Fibroblast of skin of right biceps (primary cell): Measurements from ENCODE around the gene ACADSB.

ENCODE experiments used
- DNase-seq: peaks from one replicate; pipeline ENCODE4 v3.0.0-alpha.2; 2013

Gene ACADSB

GRCh38 chr10:123008355-123009104 is at the start of gene ACADSB, which contains the start of gene IKZF5:
Gene ACADSB (plus strand): TSS chr10:123009006. CDS start chr10:123009030, 24 bp downstream.
Gene IKZF5 (minus strand): TSS chr10:123008795. CDS start chr10:122998625, 10,170 bp downstream.
- peak; percentile 98 for DNase-seq

DNA sequence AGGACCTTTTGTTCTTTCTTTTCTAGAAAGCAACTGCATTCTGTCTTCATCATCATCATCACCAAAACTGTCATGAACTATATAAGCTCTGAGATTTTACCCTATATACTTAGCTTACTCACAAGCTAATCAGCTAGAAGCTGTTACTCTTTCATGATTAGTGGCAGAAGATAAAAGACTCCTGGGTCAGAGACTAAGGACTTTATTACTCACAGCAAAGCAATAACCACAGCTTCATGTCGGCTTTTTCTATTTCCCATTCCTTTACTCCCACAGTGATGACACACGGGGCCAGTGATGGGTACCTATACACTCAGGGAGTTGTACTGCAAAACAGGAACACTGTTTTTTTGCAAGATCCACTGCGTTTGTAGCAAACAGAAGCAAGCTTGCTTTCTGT is 46.4 kb upstream of the ACADSB start:
- DNase-seq, result no peak

DNA sequence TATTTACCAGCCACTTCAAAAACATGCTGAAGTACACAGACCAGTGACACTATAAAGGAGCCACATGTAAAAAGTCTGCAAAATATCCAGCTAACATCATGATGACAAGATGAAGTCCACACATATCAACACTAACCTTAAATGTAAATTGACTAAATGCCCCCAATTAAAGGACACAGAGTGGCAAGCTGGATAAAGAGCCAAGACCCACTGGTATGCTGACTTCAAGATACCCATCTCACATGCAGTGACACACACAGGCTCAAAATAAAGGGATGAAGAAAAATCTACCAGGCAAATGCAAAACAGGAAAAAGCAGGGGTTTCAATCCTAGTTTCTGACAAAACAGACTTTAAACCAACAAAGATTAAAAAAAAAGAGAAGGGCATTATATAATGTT is 41.9 kb upstream of the ACADSB start:
- no peak for DNase-seq

- no peak for DNase-seq
These were observed 40.1 kb upstream of the ACADSB start for GRCh38 chr10:122968698-122969097.

- no peak for DNase-seq
These were observed 34.8 kb upstream of the ACADSB start for GRCh38 chr10:122974023-122974422.

DNA sequence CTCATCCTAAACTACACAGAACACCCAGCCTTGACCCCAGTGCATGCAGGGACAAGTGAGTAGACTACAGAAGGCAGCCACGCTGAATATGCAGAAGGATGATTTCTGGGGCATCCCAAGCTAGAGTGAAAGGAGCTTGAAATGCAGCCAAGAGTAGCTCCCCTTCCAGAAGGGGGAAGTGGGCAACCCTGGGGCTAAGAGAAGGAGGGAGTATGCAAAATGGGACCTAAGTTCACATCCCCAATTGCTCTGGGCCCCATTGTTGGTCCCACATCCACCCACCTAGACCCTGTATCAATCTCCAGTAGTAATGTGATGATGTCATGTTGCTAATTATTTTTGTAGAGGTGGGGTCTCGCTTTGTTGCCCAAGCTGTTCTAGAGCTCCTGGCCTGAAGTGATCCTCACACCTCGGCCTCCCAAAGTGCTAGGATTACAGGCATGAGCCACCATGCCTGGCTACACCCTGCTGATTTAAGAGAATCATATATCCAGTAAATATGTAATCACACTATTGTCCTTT is 34.2 kb upstream of the ACADSB start:
- no peak for DNase-seq

- DNase-seq, result peak; percentile 92
These were observed 28.4 kb upstream of the ACADSB start, which contains the start of gene PSTK for GRCh38 chr10:122980209-122981065. Gene PSTK (plus strand): TSS chr10:122980401. CDS start chr10:122980480, 79 bp downstream.

- peak; percentile 51 for DNase-seq
These were observed 27.7 kb upstream of the ACADSB start for GRCh38 chr10:122981066-122981464.

DNA sequence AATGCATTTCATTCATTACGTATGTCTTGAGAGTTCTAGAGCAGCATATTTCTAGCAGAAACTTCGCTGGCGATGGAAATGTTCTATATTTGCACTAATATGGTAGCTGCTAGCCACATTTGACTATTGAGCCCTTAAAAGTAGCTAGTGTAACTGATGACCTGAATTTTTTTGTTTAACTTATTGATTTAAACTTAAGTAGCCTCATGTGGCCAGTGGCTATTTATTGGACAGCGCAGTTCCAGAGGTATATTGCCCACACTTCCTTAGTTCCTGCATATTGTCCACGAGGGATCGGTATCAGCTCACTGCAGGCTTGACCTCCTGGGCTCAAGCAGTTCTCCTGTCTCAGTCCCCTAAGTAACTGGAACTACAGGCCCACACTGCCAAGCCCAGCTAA is 24.9 kb upstream of the ACADSB start:
- DNase-seq, result no peak

DNA sequence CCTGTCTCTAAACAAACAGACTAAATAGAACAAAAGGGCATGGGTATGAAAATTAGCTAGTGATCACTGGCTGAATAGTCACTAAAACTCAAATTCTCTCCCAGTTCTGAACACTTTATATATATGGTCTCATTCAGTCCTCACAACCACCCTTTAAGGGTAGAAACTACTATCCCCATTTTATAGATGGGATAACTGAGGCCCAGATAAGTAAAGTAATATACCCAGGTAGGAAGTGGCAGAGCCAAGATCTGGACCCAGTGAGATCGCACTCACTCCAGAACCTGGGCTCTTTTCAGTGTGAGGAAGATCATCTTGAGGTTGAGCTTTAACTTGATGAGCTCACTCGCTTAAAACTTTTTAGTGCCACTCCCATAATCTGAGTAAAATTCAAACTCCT is 24.1 kb upstream of the ACADSB start:
- no peak for DNase-seq

GRCh38 chr10:122986335-122986734 is 22.5 kb upstream of the ACADSB start:
- no peak for DNase-seq

- DNase-seq, result peak; percentile 31
These were observed 20.3 kb upstream of the ACADSB start for GRCh38 chr10:122988501-122988900.

DNA sequence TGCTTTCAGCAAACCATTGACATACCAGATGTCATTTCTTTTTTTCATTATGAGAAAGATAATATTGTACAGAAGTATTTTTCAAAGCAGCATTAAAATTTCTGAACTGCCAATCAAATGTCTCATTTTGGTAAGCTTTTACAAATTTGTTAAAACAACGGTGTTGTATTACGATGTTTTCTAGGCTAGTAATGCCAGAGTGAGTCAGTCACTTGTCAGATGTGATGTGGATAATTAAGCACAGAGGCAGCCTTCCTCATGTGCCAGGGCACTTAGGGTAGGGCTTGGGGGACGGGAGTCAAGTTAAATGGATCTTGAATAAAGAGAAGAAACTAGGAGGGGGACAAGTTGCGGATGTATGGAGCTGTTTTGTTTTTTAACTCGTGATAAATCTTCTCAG is 18.5 kb upstream of the ACADSB start:
- peak; percentile 20 for DNase-seq

DNA sequence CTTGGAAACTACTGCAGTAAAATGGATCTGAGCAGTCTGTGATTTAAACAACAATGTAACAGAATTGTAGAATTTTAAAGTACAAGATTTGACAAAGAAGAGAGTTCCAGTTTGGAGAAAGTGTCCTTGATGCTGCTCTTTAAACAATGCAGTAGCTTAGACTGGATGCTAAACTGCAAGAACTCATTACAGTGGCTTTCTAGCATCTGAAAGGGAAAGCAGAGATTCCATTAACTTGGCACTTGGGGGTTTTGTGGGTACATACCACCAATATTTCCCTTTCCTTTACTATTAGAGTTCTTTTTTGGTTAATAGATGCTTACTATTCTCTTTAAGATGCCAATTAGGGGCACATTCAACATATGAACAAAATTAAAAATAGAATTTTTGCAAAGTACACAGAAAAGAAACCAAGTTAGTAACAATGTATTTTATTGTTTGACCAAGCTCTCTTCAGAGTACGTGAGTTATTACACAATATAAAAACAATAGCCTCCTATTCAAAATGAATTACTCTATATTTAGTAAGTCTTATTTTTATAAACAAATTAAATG is 16.7 kb upstream of the ACADSB start:
- no peak for DNase-seq

DNA sequence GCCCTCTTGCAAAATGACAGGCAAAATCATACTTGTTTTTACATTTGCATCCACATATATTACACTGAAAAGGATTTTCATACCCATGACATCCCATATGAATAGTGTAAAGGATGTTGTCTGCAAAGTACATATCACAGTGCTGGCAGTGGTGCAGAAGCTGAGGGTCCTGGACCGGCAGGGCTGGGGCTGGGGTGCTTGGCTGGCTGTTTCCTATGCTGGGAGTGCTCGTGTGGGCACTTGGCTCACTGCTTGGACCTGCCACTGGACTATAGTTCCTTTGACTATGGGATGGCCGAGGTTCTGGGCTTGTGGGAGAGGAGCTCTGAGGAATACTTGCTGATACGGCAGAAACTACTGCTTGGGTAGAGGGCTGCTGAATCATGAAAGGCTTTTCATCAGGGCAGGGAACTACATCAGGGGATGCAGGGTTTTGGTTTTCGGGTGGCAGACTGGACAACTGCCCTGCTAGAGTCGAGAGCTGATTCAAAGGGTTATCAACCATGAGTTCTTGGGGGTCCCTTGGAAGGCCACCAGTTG is 14.9 kb upstream of the ACADSB start:
- DNase-seq, result no peak

DNA sequence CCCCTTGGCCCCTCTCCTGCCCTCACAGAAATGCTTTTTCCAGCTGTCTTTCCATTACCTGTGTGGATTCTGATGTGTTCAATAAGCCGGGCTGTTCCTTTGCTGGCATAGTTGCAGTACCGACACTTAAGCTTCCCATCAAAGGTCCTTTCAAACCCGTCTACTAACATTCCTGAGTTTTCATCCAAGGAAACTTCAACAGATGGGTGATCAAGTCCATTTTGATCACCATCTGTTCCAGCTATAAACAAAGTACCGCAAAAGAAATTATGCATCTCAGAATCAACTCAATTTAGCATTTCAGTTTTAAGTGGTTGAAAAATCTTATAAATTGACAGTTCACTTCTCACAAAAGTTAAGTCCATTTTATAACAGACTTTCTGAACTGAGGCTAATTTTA is 12.9 kb upstream of the ACADSB start:
- DNase-seq, result no peak

GRCh38 chr10:122997864-122998263 is 10.9 kb upstream of the ACADSB start:
- no peak for DNase-seq

DNA sequence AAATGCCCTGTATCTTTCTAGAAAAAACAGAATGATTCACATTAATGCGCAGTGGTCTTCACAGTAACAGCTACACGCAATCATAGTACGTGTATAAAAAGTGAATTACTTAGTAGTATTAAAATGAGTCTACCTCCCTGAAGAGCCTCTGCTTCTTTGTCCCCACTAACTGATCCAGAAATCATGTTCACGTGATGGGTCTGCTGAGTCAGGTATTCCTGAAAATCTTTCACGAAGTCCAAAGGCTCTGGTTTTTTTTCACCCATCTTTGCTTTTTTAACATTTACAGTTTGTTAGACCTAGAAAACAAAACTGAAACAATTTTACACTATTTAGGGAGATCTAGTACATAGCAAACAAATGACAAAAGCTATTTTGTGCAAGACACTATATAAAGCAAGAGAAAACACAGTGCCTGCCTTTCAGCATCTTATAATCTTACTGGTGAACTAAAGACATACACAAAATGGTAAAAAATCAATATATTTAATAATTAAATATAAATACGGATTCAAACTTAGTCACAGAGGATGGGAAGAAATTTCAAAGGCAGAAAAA is 10.4 kb upstream of the ACADSB start:
- no peak for DNase-seq

DNA sequence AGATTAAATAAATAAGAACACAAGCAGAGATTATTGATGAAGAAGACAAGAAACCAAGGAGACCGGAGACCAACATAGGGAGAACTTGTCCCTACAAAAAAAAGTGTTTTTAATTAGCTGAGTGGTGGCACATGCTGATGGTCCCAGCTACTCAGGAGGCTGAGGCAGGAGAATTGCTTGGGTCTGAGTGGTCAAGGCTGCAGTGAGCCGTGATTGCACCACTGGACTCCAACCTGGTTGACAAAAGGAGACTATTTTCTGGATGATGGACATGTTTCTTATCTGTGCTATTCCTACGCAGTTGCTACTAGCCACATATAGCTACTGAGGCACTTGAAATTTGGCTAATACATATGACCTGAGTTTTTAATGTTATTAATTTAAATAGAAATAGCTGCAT is 9.9 kb upstream of the ACADSB start:
- DNase-seq, result no peak

DNA sequence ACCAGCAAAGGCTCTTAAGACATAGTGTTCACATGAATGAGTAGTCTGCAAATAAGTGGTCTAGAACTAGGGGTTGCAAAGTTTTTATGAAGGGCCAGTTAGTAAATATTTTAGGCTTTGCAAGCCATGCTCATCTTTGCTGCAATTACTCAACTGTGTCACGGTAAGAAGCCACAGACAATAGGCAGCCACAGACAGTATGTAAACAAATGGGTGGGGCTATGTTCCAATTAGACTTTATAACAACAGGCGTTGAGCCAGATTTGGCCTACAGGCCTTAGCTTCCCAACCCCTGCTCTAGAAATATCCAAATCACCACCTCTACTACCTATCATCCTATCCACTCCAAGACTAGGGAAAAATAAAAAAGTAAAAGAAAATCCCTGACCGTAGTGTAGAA is 9.5 kb upstream of the ACADSB start:
- DNase-seq, result no peak

DNA sequence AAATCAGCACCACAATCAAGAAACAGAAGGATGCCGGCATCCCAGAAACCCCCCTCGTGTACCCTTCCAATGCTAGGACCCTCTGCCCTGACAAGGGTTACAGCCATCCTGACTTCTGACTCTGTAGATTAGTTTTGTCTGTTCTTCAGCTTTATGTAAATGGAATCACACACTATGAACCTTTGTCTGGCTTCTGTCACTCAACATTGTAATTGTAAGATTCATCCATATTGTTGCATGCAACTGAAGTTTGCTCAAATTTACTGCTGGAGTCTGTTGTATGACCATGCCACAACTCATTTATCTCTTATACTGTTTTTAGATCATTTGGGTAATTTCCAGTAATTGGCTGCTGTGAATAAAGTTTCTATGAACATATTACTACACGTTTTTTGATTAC is 8.7 kb upstream of the ACADSB start:
- no peak for DNase-seq

DNA sequence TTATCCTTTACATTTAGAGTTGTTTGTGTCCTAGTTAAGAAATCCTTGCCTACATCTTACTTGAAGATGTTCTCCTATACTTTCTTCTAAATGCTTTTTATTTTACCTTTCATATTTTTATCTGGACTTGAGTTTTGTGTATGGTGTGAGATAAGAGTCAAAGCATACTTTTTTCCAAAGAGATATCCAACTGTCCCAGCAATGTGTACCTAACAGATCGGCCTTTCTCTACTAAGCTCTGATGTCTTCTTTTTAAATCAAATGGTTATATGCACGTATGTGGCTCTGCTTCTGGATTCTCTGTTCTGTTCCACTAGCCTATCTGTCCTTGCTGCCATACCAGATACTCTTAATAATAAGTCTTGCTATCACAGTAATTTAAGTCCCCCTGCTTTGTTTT is 7.4 kb upstream of the ACADSB start:
- no peak for DNase-seq

- no peak for DNase-seq
These were observed 4.5 kb upstream of the ACADSB start for GRCh38 chr10:123004298-123004697.
